GM12878 (cell line): ENCODE data around the gene FADS1. TPM values are rescaled to one million over a fixed set of nuclear protein-coding genes. Genes with fewer than 3 reads are reported as not detected.

ENCODE experiments used
- E4F1 ChIP-seq: fragments of 450-650 bp; IDR thresholded peaks from 2 replicates; pipeline ENCODE4 v1.6.1; 2018; ENCODE audit warnings: borderline replicate concordance, mild to moderate bottlenecking; ENCODE audit not compliant: partially characterized antibody
- GATAD2B ChIP-seq: fragments of 450-650 bp; conservative IDR thresholded peaks from 2 replicates; pipeline ENCODE4 v1.6.1; 2017; ENCODE audit warnings: low read depth, mild to moderate bottlenecking, moderate library complexity
- IRF5 ChIP-seq: fragments of 450-650 bp; IDR thresholded peaks from 2 replicates; pipeline ENCODE4 v1.6.1; 2017; ENCODE audit warnings: borderline replicate concordance
- KLF5 ChIP-seq: fragments of 450-650 bp; IDR thresholded peaks from 2 replicates; pipeline ENCODE4 v1.6.1; 2014; ENCODE audit warnings: mild to moderate bottlenecking; ENCODE audit not compliant: partially characterized antibody
- MEF2B ChIP-seq: fragments of 450-650 bp; IDR thresholded peaks from 2 replicates; pipeline ENCODE4 v1.6.1; 2018; ENCODE audit warnings: mild to moderate bottlenecking, moderate library complexity; ENCODE audit not compliant: partially characterized antibody, poor library complexity, severe bottlenecking
- MTA2 ChIP-seq: fragments of 450-650 bp; IDR thresholded peaks from 2 replicates; pipeline ENCODE4 v1.6.1; 2016; ENCODE audit warnings: low read depth, mild to moderate bottlenecking, moderate library complexity
- MXI1 ChIP-seq: fragments of 150-350 bp; IDR thresholded peaks from 2 replicates; pipeline ENCODE4 v1.6.1; 2011; ENCODE audit warnings: low read depth, mild to moderate bottlenecking, inconsistent platforms, low read length, improper control_type of control experiment
- MYC ChIP-seq: IDR thresholded peaks from 2 replicates; pipeline ENCODE4 v1.6.1; 2011; ENCODE audit warnings: mild to moderate bottlenecking, low read length, moderate library complexity, inconsistent platforms; ENCODE audit not compliant: insufficient read depth, insufficient replicate concordance, insufficient read length, severe bottlenecking
- NRF1 ChIP-seq: conservative IDR thresholded peaks from 2 replicates; pipeline ENCODE4 v1.6.1; 2011; ENCODE audit warnings: mild to moderate bottlenecking, low read depth, low read length, improper control_type of control experiment
- POLR2AphosphoS2 ChIP-seq: IDR thresholded peaks from 2 replicates; pipeline ENCODE4 v1.6.1; 2011; ENCODE audit warnings: low read depth, mild to moderate bottlenecking, low read length, improper control_type of control experiment, moderate library complexity
- POU2F2 ChIP-seq: IDR thresholded peaks from 3 replicates; pipeline ENCODE4 v1.6.1; 2011; ENCODE audit warnings: low read depth, mild to moderate bottlenecking, low read length, borderline replicate concordance
- SP1 ChIP-seq: IDR thresholded peaks from one replicate; pipeline ENCODE4 v1.6.1; 2011; ENCODE audit warnings: low read depth, low read length
- SRF ChIP-seq, 2 experiments: IDR thresholded peaks; 2 replicates each; pipeline ENCODE4 v1.6.1; 2011; ENCODE audit warnings: low read depth in 2 of 2, low read length in 2 of 2, mild to moderate bottlenecking in 1 of 2, moderate library complexity in 1 of 2
- TBL1XR1 ChIP-seq: IDR thresholded peaks from 2 replicates; pipeline ENCODE4 v1.6.1; 2012; ENCODE audit warnings: low read depth, low read length, improper control_type of control experiment
- polyA plus RNA-seq, 11 experiments: library from polyadenylated mRNA; depleted of rRNA in 4 of 11; unstranded in 6 of 11; stranded (reverse) in 5 of 11; fragments of >200 nt; fragmentation: Nextera tagmentation in 4 of 11; fragmentation: Illumina TruSeq in 1 of 11; extraction: Ambion mirVana in 4 of 11; extraction: Trizol in 1 of 11; gene quantifications; 1 replicate in 1 of 11; 2 replicates in 10 of 11; pipeline versions ENCODE4 v1.2.1 to v1.2.3, GENCODE V29; 2011 to 2016; ENCODE audit warnings: inconsistent platforms in 2 of 11, missing spikeins in 2 of 11, low read depth in 1 of 11
- total RNA-seq, 4 experiments: library from RNA; depleted of rRNA in 3 of 4; stranded (reverse); fragments of >200 nt in 3 of 4; fragmentation: Illumina TruSeq in 1 of 4; extraction: Trizol in 1 of 4; gene quantifications; 2 replicates each; pipeline versions ENCODE4 v1.2.1 to v1.2.3, GENCODE V29; 2013 to 2021
- TF ChIP-seq, protein P1 (sequence below): fragments of 450-650 bp; conservative IDR thresholded peaks from 2 replicates; pipeline ENCODE4 v1.6.1; 2017; ENCODE audit warnings: mild to moderate bottlenecking, moderate library complexity
- TF ChIP-seq, protein P2 (sequence below): fragments of 450-650 bp; IDR thresholded peaks from 2 replicates; pipeline ENCODE4 v1.6.1; 2017; ENCODE audit warnings: mild to moderate bottlenecking
- TF ChIP-seq, protein P3 (sequence below): fragments of 450-650 bp; IDR thresholded peaks from 2 replicates; pipeline ENCODE4 v1.6.1; 2018; ENCODE audit warnings: mild to moderate bottlenecking, low read depth, moderate library complexity; ENCODE audit not compliant: partially characterized antibody

The FADS1 gene
- total and polyA plus RNA-seq, 10 of the 15 experiments (the other 5 are each of a cell fraction or from before 2014, with no cell fraction given) = 8.8 to 73.9 (median 39.0) TPM

DNA sequence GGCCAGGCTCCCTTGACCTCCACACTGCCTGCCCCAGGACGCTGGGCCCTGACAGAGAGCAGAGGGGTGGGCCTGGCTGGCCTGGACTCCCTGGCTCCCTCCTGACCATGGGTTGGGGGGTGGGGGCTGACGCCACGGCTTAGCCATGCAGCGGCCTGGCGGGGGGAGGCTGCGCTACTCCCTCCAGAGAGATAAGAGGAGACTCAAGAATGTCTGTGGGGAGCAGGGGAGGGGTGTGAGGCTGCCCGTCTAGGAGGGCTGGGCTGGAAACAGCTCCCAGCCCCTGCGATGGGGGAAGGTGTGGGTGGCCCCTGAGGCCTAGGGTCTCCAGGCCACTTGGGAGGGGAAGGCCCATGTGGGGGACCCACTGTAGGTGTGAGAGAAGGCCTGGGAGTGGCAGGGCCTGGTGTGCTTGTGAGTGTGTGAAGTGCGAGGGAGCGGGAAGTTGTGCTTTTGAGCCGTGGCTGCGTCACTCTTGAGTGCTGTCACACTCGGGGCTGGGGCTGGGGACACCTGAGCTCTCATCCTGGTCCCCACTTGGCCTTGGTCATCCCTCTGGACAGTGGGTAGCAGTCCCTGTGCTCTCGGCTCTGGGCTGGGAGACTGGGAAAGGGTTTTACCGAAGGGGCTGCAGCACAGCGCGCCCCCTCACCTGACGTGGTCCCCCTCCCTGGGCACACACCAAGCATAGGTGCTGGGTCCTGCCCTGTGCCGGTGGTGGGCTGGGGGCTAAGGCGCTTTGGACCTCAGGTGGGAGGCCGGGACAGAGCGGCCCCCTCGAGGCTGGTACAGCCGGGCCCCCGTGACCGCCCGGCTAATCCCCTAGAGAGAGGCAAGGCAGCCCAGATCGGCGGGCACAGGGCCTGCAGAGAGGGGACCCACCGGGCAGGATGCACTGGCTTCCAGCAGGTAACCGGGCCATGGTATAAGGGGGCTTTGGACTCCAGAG, 62.0 kb downstream of the FADS1 start (continued):
- TF ChIP-seq, protein P1, sequence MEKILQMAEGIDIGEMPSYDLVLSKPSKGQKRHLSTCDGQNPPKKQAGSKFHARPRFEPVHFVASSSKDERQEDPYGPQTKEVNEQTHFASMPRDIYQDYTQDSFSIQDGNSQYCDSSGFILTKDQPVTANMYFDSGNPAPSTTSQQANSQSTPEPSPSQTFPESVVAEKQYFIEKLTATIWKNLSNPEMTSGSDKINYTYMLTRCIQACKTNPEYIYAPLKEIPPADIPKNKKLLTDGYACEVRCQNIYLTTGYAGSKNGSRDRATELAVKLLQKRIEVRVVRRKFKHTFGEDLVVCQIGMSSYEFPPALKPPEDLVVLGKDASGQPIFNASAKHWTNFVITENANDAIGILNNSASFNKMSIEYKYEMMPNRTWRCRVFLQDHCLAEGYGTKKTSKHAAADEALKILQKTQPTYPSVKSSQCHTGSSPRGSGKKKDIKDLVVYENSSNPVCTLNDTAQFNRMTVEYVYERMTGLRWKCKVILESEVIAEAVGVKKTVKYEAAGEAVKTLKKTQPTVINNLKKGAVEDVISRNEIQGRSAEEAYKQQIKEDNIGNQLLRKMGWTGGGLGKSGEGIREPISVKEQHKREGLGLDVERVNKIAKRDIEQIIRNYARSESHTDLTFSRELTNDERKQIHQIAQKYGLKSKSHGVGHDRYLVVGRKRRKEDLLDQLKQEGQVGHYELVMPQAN = 0 out of 2 replicates have a peak, but pooled peaks have one; percentile 21
- TF ChIP-seq TBL1XR1 (no peak), IRF5 (no peak), MEF2B (peak; percentile 8), SRF (IDR thresholded peaks at IDR 0.05; ENCODE audit: low read depth in 2 of 2, low read length in 2 of 2) (no peak), MXI1 (no peak), MYC (no peak), SP1 (no peak), KLF5 (no peak), NRF1 (no peak), POU2F2 (no peak), MTA2 (peak; percentile 32; the same call in 1 of the 2 replicates), POLR2AphosphoS2 (no peak), GATAD2B (no peak; the same call in 1 of the 2 replicates), E4F1 (no peak)
- TF ChIP-seq, protein P2, sequence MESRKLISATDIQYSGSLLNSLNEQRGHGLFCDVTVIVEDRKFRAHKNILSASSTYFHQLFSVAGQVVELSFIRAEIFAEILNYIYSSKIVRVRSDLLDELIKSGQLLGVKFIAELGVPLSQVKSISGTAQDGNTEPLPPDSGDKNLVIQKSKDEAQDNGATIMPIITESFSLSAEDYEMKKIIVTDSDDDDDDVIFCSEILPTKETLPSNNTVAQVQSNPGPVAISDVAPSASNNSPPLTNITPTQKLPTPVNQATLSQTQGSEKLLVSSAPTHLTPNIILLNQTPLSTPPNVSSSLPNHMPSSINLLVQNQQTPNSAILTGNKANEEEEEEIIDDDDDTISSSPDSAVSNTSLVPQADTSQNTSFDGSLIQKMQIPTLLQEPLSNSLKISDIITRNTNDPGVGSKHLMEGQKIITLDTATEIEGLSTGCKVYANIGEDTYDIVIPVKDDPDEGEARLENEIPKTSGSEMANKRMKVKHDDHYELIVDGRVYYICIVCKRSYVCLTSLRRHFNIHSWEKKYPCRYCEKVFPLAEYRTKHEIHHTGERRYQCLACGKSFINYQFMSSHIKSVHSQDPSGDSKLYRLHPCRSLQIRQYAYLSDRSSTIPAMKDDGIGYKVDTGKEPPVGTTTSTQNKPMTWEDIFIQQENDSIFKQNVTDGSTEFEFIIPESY = 0 out of 2 replicates have a peak, but pooled peaks have one; percentile 38
- TF ChIP-seq, protein P3, sequence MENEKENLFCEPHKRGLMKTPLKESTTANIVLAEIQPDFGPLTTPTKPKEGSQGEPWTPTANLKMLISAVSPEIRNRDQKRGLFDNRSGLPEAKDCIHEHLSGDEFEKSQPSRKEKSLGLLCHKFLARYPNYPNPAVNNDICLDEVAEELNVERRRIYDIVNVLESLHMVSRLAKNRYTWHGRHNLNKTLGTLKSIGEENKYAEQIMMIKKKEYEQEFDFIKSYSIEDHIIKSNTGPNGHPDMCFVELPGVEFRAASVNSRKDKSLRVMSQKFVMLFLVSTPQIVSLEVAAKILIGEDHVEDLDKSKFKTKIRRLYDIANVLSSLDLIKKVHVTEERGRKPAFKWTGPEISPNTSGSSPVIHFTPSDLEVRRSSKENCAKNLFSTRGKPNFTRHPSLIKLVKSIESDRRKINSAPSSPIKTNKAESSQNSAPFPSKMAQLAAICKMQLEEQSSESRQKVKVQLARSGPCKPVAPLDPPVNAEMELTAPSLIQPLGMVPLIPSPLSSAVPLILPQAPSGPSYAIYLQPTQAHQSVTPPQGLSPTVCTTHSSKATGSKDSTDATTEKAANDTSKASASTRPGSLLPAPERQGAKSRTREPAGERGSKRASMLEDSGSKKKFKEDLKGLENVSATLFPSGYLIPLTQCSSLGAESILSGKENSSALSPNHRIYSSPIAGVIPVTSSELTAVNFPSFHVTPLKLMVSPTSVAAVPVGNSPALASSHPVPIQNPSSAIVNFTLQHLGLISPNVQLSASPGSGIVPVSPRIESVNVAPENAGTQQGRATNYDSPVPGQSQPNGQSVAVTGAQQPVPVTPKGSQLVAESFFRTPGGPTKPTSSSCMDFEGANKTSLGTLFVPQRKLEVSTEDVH = no peak
